Measurements from ENCODE around the gene SLK.

The SLK gene

GRCh38 chr10:103966671-103967447 is at the start of gene SLK:
TSS of gene SLK (plus strand) at chr10:103967140. CDS start at chr10:103967746, 606 bp downstream.
- peak; percentile 77 for DNase-seq

GRCh38 chr10:103917302-103918052 is 49.5 kb upstream of the SLK start:
- DNase-seq: no peak

GRCh38 chr10:103918053-103918846 is 48.7 kb upstream of the SLK start, which contains the start of gene STN1:
TSS of gene STN1 (minus strand) at chr10:103918184. CDS start at chr10:103917594, 590 bp downstream.
- peak; percentile 98 for DNase-seq

- no peak for DNase-seq
Observed at GRCh38 chr10:103919648-103920025, 47.3 kb upstream of the SLK start.

- no peak for DNase-seq
Observed at GRCh38 chr10:103921248-103921647, 45.7 kb upstream of the SLK start.

- DNase-seq: no peak
Observed at GRCh38 chr10:103921750-103922195, 45.2 kb upstream of the SLK start.

GRCh38 chr10:103922659-103923058 is 44.3 kb upstream of the SLK start:
- no peak for DNase-seq

- no peak for DNase-seq
Observed at GRCh38 chr10:103923502-103923901, 43.4 kb upstream of the SLK start.

- DNase-seq: no peak
Observed at GRCh38 chr10:103925591-103925990, 41.3 kb upstream of the SLK start.

- DNase-seq: no peak
Observed at GRCh38 chr10:103926722-103927319, 40.1 kb upstream of the SLK start.

- no peak for DNase-seq
Observed at GRCh38 chr10:103928784-103929183, 38.2 kb upstream of the SLK start.

GRCh38 chr10:103929381-103929921 is 37.5 kb upstream of the SLK start:
- no peak for DNase-seq

- no peak for DNase-seq
Observed at GRCh38 chr10:103930449-103930848, 36.5 kb upstream of the SLK start.

- DNase-seq: no peak
Observed at GRCh38 chr10:103930881-103931280, 36.1 kb upstream of the SLK start.

- DNase-seq: no peak
Observed at GRCh38 chr10:103931603-103932002, 35.3 kb upstream of the SLK start.

- no peak for DNase-seq
Observed at GRCh38 chr10:103932271-103932670, 34.7 kb upstream of the SLK start.

GRCh38 chr10:103932971-103933370 is 34.0 kb upstream of the SLK start:
- no peak for DNase-seq

- DNase-seq: no peak
Observed at GRCh38 chr10:103933557-103934121, 33.3 kb upstream of the SLK start.

- no peak for DNase-seq
Observed at GRCh38 chr10:103934308-103934707, 32.6 kb upstream of the SLK start.

- DNase-seq: no peak
Observed at GRCh38 chr10:103936022-103936421, 30.9 kb upstream of the SLK start.

GRCh38 chr10:103939522-103939921 is 27.4 kb upstream of the SLK start:
- no peak for DNase-seq

GRCh38 chr10:103941801-103942200 is 25.1 kb upstream of the SLK start:
- DNase-seq: no peak

Measured in stimulated activated naive CD4-positive, alpha-beta T cell treated with Interleukin-2 at 50 U/mL for 16 hours (primary cell).